Esophagus squamous epithelium (tissue), 5 donors: ENCODE results near the gene EPS8. TPM values are rescaled to one million over a fixed set of nuclear protein-coding genes. Genes with fewer than 3 reads are reported as not detected.
A peak's percentile ranks its signal among the peaks of the same experiment; 100 is the strongest.
"Not testable (repeated sequence)": the region's sequence is repeated elsewhere in the genome, so short reads cannot be mapped to it uniquely, and the experiment has no call there.

Experiments
- DNase-seq: peaks from one replicate; lab custom pipeline; 2025; lab: John Stamatoyannopoulos, UW
- H3K27ac ChIP-seq, 4 donors: fragments of 200-600 bp; sonication (generic); one replicate each; pipeline ENCODE4 v1.5.1; 2016 to 2019; ENCODE audit warnings: mild to moderate bottlenecking in 1 of 4
- H3K27me3 ChIP-seq, 4 donors: fragments of 200-600 bp; sonication (generic); 1 replicate in 3 of 4; 2 replicates in 1 of 4; pipeline versions ENCODE4 v1.5.1 to v1.6.0; 2017 to 2021; ENCODE audit warnings: antibody characterized with exemption in 1 of 4
- H3K36me3 ChIP-seq, 3 donors: fragments of 200-600 bp; sonication (generic); one replicate each; pipeline ENCODE4 v1.5.1; 2016 to 2019
- H3K4me1 ChIP-seq, 3 donors: fragments of 200-600 bp; sonication (generic); one replicate each; pipeline ENCODE4 v1.5.1; 2017 to 2019
- H3K4me3 ChIP-seq, 4 donors: fragments of 200-600 bp; sonication (generic); 1 replicate in 3 of 4; 2 replicates in 1 of 4; pipeline ENCODE4 v1.5.1; 2016 to 2019; ENCODE audit warnings: mild to moderate bottlenecking in 2 of 4, moderate library complexity in 1 of 4
- H3K9me3 ChIP-seq, 3 donors: fragments of 200-600 bp; sonication (generic); one replicate each; pipeline ENCODE4 v1.5.1; 2016 to 2019
- CTCF ChIP-seq, 6 experiments: fragments of 450-650 bp in 4 of 6; fragments of 200-600 bp in 2 of 6; sonication (generic) in 2 of 6; IDR thresholded peaks; one replicate each; pipeline ENCODE4 v1.5.1; 2016 to 2019; ENCODE audit warnings: antibody characterized with exemption in 6 of 6, mild to moderate bottlenecking in 4 of 6, moderate library complexity in 4 of 6
- POLR2A ChIP-seq, 4 donors: fragments of 450-650 bp; IDR thresholded peaks; one replicate each; pipeline ENCODE4 v1.6.1; 2017; ENCODE audit warnings: antibody characterized with exemption in 4 of 4, mild to moderate bottlenecking in 4 of 4, moderate library complexity in 3 of 4
- WGBS, 2 donors: methylation state at CpG; one replicate each; pipeline ENCODE4 v1.1.5; 2018; 5-methylcytosine and 5-hydroxymethylcytosine counted together
- intact Hi-C: fragments of 100-400 bp; cut with DNase I; formaldehyde crosslinking; loops from one replicate; pipeline ENCODE4 v1.15.0; 2022
- total RNA-seq, 4 donors: library from RNA; depleted of rRNA; stranded (reverse); fragments of >200 nt; gene quantifications; one replicate each; pipeline ENCODE4 v1.1.0, GENCODE V29; 2016
- donor health status: DM: yes; HTN: yes; CAD: no.

Gene EPS8
- total RNA-seq, 4 donors from 2014 or later: 14.2 to 56.6 (median 17.7) TPM

- peaks cover 0 to 40% (median 9%) of the 10 kb centered on the region in 3 donors for H3K4me1 ChIP-seq
- WGBS, 2 donors: 68 to 88% methylated on average over 2 of the region's 2 CpGs
- TF ChIP-seq POLR2A (IDR thresholded peaks at IDR 0.05) (no peak), CTCF (IDR thresholded peaks at IDR 0.05) (no peak)
- intact Hi-C loops: no loop called here
- no peak overlapping the region for H3K4me3 ChIP-seq
- DNase-seq: no peak
- H3K9me3 ChIP-seq: no peaks in the 10 kb centered on the region
- no peaks in the 10 kb centered on the region for H3K36me3 ChIP-seq
- H3K27me3 ChIP-seq: no peaks in the 10 kb centered on the region
- H3K27ac ChIP-seq: peak overlapping the region in 1 of 4 donors; percentile 4
Measured at GRCh38 chr12:15767301-15767700, 21.9 kb downstream of the EPS8 start.

GRCh38 chr12:15763328-15763727, 25.9 kb downstream of the EPS8 start:
- TF ChIP-seq POLR2A (IDR thresholded peaks at IDR 0.05) (no peak), CTCF (IDR thresholded peaks at IDR 0.05) (no peak)
- Histone ChIP-seq H3K27ac (no peak overlapping the region), H3K4me3 (no peak overlapping the region), H3K27me3 (no peaks in the 10 kb centered on the region), H3K36me3 (no peaks in the 10 kb centered on the region), H3K4me1 (peaks cover 0 to 16% (median 3%) of the 10 kb centered on the region in 3 donors), H3K9me3 (no peaks in the 10 kb centered on the region)
- 69 to 88% methylated on average over 1 of the region's 1 CpG for WGBS, 2 donors
- DNase-seq: no peak
- intact Hi-C loops: no loop called here

GRCh38 chr12:15762162-15762561, 27.0 kb downstream of the EPS8 start:
- H3K4me3 ChIP-seq, H3K9me3 ChIP-seq, H3K27me3 ChIP-seq, DNase-seq, intact Hi-C loops, H3K36me3 ChIP-seq, H3K27ac ChIP-seq: not testable (repeated sequence)
- WGBS, 2 donors: 93 to 97% methylated on average over 7 of the region's 7 CpGs
- H3K4me1 ChIP-seq: peaks cover 0 to 16% (median 1%) of the 10 kb centered on the region in 3 donors

- WGBS, 2 donors: 75 to 80% methylated on average over 7 of the region's 7 CpGs
- intact Hi-C loops: no loop called here
- H3K36me3 ChIP-seq: no peaks in the 10 kb centered on the region
- peak overlapping the region in 1 of 4 donors; percentile 28 for H3K27ac ChIP-seq
- no peaks in the 10 kb centered on the region for H3K27me3 ChIP-seq
- no peak for TF ChIP-seq POLR2A (IDR thresholded peaks at IDR 0.05)
- no peak for TF ChIP-seq CTCF (IDR thresholded peaks at IDR 0.05)
- no peak for DNase-seq
- H3K4me1 ChIP-seq: peaks cover 6 to 44% (median 13%) of the 10 kb centered on the region in 3 donors
- no peaks in the 10 kb centered on the region for H3K9me3 ChIP-seq
- no peak overlapping the region for H3K4me3 ChIP-seq
Measured at GRCh38 chr12:15757553-15758255, 31.5 kb downstream of the EPS8 start.

GRCh38 chr12:15756822-15757221, 32.4 kb downstream of the EPS8 start:
- intact Hi-C loops: no loop called here
- no peaks in the 10 kb centered on the region for H3K9me3 ChIP-seq
- no peaks in the 10 kb centered on the region for H3K36me3 ChIP-seq
- TF ChIP-seq POLR2A (IDR thresholded peaks at IDR 0.05): no peak
- no peak for TF ChIP-seq CTCF (IDR thresholded peaks at IDR 0.05)
- no peak overlapping the region for H3K4me3 ChIP-seq
- 59 to 76% methylated on average over 1 of the region's 1 CpG for WGBS, 2 donors
- no peak overlapping the region for H3K27ac ChIP-seq
- no peak for DNase-seq
- H3K4me1 ChIP-seq: peaks cover 6 to 50% (median 13%) of the 10 kb centered on the region in 3 donors
- H3K27me3 ChIP-seq: no peaks in the 10 kb centered on the region
